Measurements from ENCODE around the gene TIMM29.
A peak's percentile ranks its signal among the peaks of the same experiment; 100 is the strongest.
"Not testable (repeated sequence)": the region's sequence is repeated elsewhere in the genome, so short reads cannot be mapped to it uniquely, and the experiment has no call there.

The TIMM29 gene

DNA sequence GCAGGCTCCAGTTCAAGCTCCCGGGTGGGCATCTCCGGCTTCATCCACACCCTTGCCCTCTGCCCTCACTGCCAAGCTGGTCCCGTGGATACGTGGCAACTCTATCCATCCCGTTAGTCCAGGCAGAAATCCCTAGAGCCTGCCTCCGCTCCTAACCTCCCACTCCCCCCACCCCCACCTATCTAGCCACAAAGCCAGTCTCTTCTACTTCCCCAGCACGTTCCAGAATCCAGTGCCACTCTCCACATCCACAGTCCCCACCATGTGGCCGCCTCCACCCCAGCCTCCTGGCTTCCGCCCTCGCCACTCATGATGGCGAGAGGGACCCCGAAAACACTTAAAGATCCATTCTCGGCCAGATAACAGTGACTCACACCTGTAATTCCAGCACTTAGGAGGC lies 4.0 kb upstream of the TIMM29 start:
- TF ChIP-seq, protein P1, sequence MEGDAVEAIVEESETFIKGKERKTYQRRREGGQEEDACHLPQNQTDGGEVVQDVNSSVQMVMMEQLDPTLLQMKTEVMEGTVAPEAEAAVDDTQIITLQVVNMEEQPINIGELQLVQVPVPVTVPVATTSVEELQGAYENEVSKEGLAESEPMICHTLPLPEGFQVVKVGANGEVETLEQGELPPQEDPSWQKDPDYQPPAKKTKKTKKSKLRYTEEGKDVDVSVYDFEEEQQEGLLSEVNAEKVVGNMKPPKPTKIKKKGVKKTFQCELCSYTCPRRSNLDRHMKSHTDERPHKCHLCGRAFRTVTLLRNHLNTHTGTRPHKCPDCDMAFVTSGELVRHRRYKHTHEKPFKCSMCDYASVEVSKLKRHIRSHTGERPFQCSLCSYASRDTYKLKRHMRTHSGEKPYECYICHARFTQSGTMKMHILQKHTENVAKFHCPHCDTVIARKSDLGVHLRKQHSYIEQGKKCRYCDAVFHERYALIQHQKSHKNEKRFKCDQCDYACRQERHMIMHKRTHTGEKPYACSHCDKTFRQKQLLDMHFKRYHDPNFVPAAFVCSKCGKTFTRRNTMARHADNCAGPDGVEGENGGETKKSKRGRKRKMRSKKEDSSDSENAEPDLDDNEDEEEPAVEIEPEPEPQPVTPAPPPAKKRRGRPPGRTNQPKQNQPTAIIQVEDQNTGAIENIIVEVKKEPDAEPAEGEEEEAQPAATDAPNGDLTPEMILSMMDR (conservative IDR thresholded peaks at IDR 0.05; ENCODE audit: low read depth, low read length), result no peak
- DNase-seq (ENCODE audit: low read depth), result no peak
- no peak overlapping the region for H3K4me3 ChIP-seq (ENCODE audit: low read length)

DNA sequence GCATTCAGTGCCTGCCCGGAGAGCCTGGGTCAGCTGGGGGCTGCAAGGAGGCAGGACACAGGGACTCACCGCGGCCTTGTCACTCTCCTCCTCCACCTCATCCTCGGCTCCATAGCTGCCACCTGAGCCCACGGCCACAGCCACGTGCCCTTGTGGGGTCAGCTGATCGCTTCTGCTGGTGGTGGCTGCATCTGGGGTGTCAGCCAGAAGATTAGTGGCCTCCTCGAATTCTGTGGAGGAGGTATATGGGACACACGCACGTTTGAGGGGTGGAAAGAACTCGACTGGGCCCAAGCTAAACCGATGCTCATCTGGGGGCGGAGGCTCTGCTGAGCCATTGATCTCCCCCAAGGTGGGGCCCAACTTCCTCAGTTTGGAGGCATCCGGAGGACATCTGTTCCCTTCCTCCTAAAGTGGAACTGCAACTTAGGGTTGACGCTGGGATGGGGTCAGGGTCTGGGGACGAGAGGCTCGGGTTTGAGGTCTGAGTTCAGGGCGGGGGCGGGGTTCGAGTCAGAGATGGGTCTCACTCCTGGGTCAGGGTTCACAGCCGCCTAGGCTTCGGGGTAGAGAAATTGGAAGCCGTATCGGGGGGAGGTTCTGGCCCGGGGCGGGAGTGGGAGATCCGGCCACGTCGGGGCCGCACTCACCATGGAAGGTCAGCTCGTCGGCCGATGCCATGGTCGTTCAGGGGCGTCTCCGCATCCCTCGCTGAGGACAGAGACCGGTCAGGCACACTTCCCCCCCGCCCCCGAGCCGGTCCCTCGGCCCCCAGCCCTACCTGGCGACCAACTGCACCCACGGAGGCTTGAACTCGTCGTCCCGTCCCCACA lies 665 bp upstream of the TIMM29 start:
- TF ChIP-seq, protein P1 (conservative IDR thresholded peaks at IDR 0.05; ENCODE audit: low read depth, low read length), result no peak
- no peak for DNase-seq (ENCODE audit: low read depth)

DNA sequence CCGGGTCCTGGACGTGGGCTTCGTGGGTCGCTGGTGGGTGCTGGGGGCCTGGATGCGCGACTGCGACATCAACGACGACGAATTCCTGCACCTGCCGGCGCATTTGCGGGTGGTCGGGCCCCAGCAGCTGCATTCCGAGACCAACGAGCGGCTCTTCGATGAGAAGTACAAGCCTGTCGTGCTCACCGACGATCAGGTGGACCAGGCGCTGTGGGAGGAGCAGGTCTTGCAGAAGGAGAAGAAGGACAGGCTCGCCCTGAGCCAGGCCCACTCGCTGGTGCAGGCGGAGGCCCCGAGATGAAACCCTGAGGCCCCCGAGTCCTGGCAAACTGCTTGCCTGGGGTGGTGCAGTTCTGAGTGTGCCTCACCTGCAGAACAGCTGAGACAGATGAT lies 787 bp downstream of the TIMM29 start:
- TF ChIP-seq, protein P1 (conservative IDR thresholded peaks at IDR 0.05; ENCODE audit: low read depth, low read length), result no peak
- DNase-seq (ENCODE audit: low read depth), result no peak
- H3K4me3 ChIP-seq (ENCODE audit: low read length), result peak overlapping the region; percentile 81

More for the DNA sequence above, 665 bp upstream of the TIMM29 start:
- H3K4me3 ChIP-seq (ENCODE audit: low read length), result peak overlapping the region; percentile 81

DNA sequence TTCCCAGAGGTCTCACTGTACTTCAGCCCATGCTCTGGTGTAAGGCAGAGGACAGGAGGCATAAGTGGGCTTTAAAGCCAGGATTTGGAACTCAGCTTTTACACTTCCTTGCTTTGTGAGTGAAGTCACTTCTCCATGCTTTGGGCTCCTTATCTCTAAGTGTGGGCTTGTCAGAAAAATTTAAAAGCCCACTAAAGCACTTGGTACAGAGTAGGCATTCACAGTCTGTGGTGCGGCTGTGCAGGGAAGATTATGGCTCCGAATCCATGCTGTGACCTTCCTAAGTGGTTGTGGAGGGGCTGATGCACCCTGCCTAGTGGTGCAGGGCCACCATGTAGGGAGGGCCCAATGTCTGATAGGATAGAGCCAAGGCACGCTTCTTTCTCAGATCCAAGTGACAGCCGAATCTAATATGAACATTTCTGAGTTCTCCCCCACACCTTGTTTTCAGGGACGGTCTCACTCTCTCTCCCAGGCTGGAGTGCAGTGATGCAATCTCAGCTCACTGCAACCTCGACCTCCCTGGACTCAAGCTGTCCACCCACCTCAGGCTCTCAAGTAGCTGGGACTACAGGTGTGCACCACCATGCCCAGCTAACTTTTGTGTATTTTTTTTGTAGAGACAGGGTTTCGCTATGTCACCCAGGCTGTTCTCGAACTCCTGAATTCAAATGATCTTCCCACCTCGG lies 6.9 kb downstream of the TIMM29 start:
- no peak for DNase-seq (ENCODE audit: low read depth)
- no peak overlapping the region for H3K4me3 ChIP-seq (ENCODE audit: low read length)
- TF ChIP-seq, protein P1 (conservative IDR thresholded peaks at IDR 0.05; ENCODE audit: low read depth, low read length), result no peak

DNA sequence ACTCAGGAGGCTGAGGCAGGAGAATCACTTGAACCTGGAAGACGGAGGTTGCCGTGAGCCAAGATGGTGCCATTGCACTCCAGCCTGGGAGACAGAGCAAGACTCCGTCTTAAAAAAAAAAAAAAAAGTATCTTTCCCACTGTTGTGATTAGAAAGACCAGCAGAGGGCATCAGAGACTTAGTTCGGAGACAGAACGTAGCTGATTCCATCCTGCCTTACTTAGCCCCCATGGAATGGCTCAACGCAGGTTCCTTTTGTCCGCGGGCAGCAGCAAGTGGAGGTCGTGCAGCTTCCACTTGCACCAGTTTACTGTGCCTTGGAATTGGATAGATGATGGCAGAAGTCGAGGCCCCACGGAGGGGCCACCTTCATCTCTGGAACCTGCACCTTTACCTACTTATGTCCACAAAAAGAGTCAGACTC lies 8.1 kb downstream of the TIMM29 start:
- no peak for DNase-seq (ENCODE audit: low read depth)
- TF ChIP-seq, protein P1 (conservative IDR thresholded peaks at IDR 0.05; ENCODE audit: low read depth, low read length), result peak; percentile 63

DNA sequence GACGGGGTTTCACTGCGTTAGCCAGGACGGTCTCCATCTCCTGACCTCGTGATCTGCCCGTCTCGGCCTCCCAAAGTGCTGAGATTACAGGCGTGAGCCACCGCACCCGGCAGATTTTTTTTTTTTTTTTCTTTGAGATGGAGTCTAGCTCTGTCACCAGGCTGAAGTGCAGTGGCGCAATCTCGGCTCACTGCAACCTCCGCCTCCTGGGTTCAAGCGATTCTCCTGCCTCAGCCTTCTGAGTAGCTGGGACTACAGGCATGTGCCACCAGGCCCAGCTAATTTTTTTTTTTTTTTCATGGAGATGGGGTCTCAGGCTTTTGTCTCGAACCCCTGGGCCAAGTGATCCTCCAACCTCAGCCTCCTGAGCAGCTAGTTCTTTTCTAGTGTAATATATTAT lies 13.0 kb downstream of the TIMM29 start:
- DNase-seq (ENCODE audit: low read depth); H3K4me3 ChIP-seq (ENCODE audit: low read length): not testable (repeated sequence)

More for the DNA sequence above, 8.1 kb downstream of the TIMM29 start:
- peak overlapping the region; percentile 14 for H3K4me3 ChIP-seq (ENCODE audit: low read length)

DNA sequence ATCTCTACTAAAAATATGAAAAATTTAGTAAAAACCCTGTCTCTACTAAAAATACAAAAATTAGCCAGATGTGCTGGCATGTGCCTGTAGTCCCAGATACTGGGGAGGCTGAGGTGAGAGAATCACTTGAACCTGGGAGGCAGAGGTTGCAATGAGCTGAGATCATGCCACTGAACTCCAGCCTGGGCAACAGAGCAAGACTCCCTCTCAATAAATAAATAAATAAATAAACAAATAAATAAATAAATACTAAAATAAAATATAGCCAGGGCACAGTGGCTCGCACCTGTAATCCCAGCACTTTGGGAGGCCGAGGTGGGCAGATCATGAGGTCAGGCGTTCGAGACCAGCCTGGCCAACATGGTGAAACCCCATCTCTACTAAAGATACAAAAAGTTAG lies 14.8 kb downstream of the TIMM29 start:
- not testable (repeated sequence) for DNase-seq (ENCODE audit: low read depth); H3K4me3 ChIP-seq (ENCODE audit: low read length)

DNA sequence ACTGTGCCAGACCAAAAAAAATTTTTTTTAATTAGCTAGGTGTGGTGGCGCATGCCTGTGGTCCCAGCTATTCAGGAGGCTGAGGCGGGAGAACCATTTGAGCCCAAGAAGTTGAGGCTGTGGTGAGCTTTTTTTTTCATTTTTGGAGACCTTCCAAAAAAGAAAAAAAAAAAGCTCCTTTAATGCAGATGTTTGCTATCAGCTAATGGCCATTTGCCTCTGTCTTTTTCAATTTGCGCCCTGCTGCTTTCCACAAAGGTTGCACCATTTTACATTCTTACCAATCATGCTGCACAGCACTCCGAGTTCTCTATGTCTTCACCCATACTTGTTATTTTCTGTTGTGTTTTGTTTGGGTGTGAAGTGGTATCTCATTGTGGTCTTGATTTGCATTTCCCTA lies 16.7 kb downstream of the TIMM29 start:
- no peak for DNase-seq (ENCODE audit: low read depth)
- no peak overlapping the region for H3K4me3 ChIP-seq (ENCODE audit: low read length)
- TF ChIP-seq, protein P1 (conservative IDR thresholded peaks at IDR 0.05; ENCODE audit: low read depth, low read length), result no peak
